GM19397 (cell line): ENCODE results near the gene ALPG.
"Not testable (repeated sequence)": the region's sequence is repeated elsewhere in the genome, so short reads cannot be mapped to it uniquely, and the experiment has no call there.

ENCODE experiments used
- ATAC-seq: cut with Tn5 transposase; IDR thresholded peaks from one replicate; pipeline ENCODE4 v1.9.1; 2021; ENCODE audit warnings: mild to moderate bottlenecking, moderate library complexity; ENCODE audit not compliant: unreplicated experiment

ALPG gene

GRCh38 chr2:232418466-232419244, 12.0 kb downstream of the ALPG start:
- no peak for ATAC-seq

GRCh38 chr2:232419245-232420072, 12.8 kb downstream of the ALPG start:
- ATAC-seq, result no peak

- ATAC-seq, result no peak
Observed at GRCh38 chr2:232420073-232420454, 13.4 kb downstream of the ALPG start.

- no peak for ATAC-seq
Observed at GRCh38 chr2:232420463-232421188, 14.0 kb downstream of the ALPG start.

- no peak for ATAC-seq
Observed at GRCh38 chr2:232421189-232421785, 14.6 kb downstream of the ALPG start.

- ATAC-seq, result no peak
Observed at GRCh38 chr2:232422051-232422450, 15.4 kb downstream of the ALPG start.

- ATAC-seq, result not testable (repeated sequence)
Observed at GRCh38 chr2:232422996-232423395, 16.4 kb downstream of the ALPG start.

- not testable (repeated sequence) for ATAC-seq
Observed at GRCh38 chr2:232423407-232423806, 16.8 kb downstream of the ALPG start.

GRCh38 chr2:232431705-232432590, 25.3 kb downstream of the ALPG start:
- no peak for ATAC-seq

GRCh38 chr2:232432598-232433184, 26.0 kb downstream of the ALPG start:
- ATAC-seq, result no peak

- ATAC-seq, result not testable (repeated sequence)
Observed at GRCh38 chr2:232433622-232434021, 27.0 kb downstream of the ALPG start.

GRCh38 chr2:232434091-232434490, 27.4 kb downstream of the ALPG start:
- ATAC-seq, result no peak

- no peak for ATAC-seq
Observed at GRCh38 chr2:232434563-232435374, 28.1 kb downstream of the ALPG start.

- ATAC-seq, result no peak
Observed at GRCh38 chr2:232435375-232435648, 28.7 kb downstream of the ALPG start.

- ATAC-seq, result no peak
Observed at GRCh38 chr2:232435805-232436204, 29.2 kb downstream of the ALPG start.

GRCh38 chr2:232436381-232437194, 29.9 kb downstream of the ALPG start:
- no peak for ATAC-seq

- ATAC-seq, result no peak
Observed at GRCh38 chr2:232437195-232437571, 30.5 kb downstream of the ALPG start.

GRCh38 chr2:232438091-232438490, 31.4 kb downstream of the ALPG start:
- ATAC-seq, result no peak
